K562 (cell line): Measurements from ENCODE around the gene BRAP. TPM values are rescaled to one million over a fixed set of nuclear protein-coding genes. Genes with fewer than 3 reads are reported as not detected.

Experiments used
- BRD9 ChIP-seq: fragments of 450-650 bp; IDR thresholded peaks from 2 replicates; pipeline ENCODE4 v1.6.1; 2018; ENCODE audit warnings: low read depth; ENCODE audit not compliant: partially characterized antibody
- EP400 ChIP-seq: fragments of 450-650 bp; IDR thresholded peaks from 2 replicates; pipeline ENCODE4 v1.6.1; 2017; ENCODE audit warnings: antibody characterized with exemption, mild to moderate bottlenecking, moderate library complexity
- FOXA3 ChIP-seq, 2 experiments: fragments of 450-650 bp in 1 of 2; sonication (generic) in 1 of 2; formaldehyde crosslinking; IDR thresholded peaks in 1 of 2; conservative IDR thresholded peaks in 1 of 2; 2 replicates each; pipeline versions ENCODE4 v1.4.0 to v1.8.0; 2020 to 2022; ENCODE audit warnings: mild to moderate bottlenecking in 2 of 2, missing genetic modification reagents in 1 of 2
- GTF2E2 ChIP-seq: fragments of 200-800 bp; sonication (Bioruptor generic); IDR thresholded peaks from 2 replicates; pipeline ENCODE4 v1.6.1; 2016; ENCODE audit warnings: missing genetic modification characterization, missing compliant biosample characterization
- HMBOX1 ChIP-seq: sonication (generic); IDR thresholded peaks from 2 replicates; pipeline ENCODE4 v1.6.1; 2016
- MTA1 ChIP-seq: fragments of 450-650 bp; IDR thresholded peaks from 2 replicates; pipeline ENCODE4 v1.6.1; 2017; ENCODE audit warnings: borderline replicate concordance
- MYC ChIP-seq, 2 experiments: fragments of 250-450 bp in 1 of 2; sonication (Bioruptor Pico) in 1 of 2; IDR thresholded peaks; 2 replicates each; pipeline versions ENCODE4 v1.5.1 to v1.6.1; 2012 to 2021; ENCODE audit warnings: low read depth in 2 of 2, borderline replicate concordance in 1 of 2, improper control_type of control experiment in 1 of 2, low read length in 1 of 2, mild to moderate bottlenecking in 1 of 2, moderate library complexity in 1 of 2
- NFE2 ChIP-seq: IDR thresholded peaks from 2 replicates; pipeline ENCODE4 v1.6.1; 2014; ENCODE audit warnings: antibody characterized with exemption, low read depth
- NR2C2 ChIP-seq, 2 experiments: fragments of 200-800 bp in 1 of 2; sonication (Bioruptor generic) in 1 of 2; sonication (generic) in 1 of 2; formaldehyde crosslinking in 1 of 2; IDR thresholded peaks; 2 replicates each; pipeline versions ENCODE4 v1.6.1 to v1.8.0; 2016 to 2022; ENCODE audit warnings: mild to moderate bottlenecking in 1 of 2, missing compliant biosample characterization in 1 of 2, missing genetic modification characterization in 1 of 2, missing genetic modification reagents in 1 of 2
- RAD21 ChIP-seq, 2 experiments: fragments of 250-450 bp in 1 of 2; fragments of 450-650 bp in 1 of 2; sonication (Bioruptor Pico) in 1 of 2; formaldehyde crosslinking in 1 of 2; IDR thresholded peaks in 1 of 2; conservative IDR thresholded peaks in 1 of 2; 2 replicates each; pipeline versions ENCODE4 v1.4.0 to v1.8.0; 2020 to 2022; ENCODE audit warnings: mild to moderate bottlenecking in 2 of 2, moderate library complexity in 1 of 2
- SPI1 ChIP-seq: IDR thresholded peaks from 2 replicates; pipeline ENCODE4 v1.6.1; 2011; ENCODE audit warnings: low read depth, low read length, control low read depth, borderline replicate concordance
- TCF7 ChIP-seq: sonication (generic); IDR thresholded peaks from 2 replicates; pipeline ENCODE4 v1.6.1; 2016; ENCODE audit warnings: antibody characterized with exemption, borderline replicate concordance
- THAP7 ChIP-seq: fragments of 250-450 bp; sonication (Bioruptor Pico); IDR thresholded peaks from 2 replicates; pipeline ENCODE4 v1.5.0; 2021
- YBX1 ChIP-seq: fragments of 450-650 bp; IDR thresholded peaks from 2 replicates; pipeline ENCODE4 v1.7.1; 2016; ENCODE audit warnings: mild to moderate bottlenecking
- ZBED1 ChIP-seq: IDR thresholded peaks from 2 replicates; pipeline ENCODE4 v1.6.1; 2014
- ZFP30 ChIP-seq: fragments of 250-450 bp; sonication (Bioruptor Pico); IDR thresholded peaks from 2 replicates; pipeline ENCODE4 v1.8.0; 2022; ENCODE audit warnings: moderate library complexity, mild to moderate bottlenecking, inconsistent platforms, borderline replicate concordance
- ZNF518B ChIP-seq: fragments of 250-450 bp; sonication (Bioruptor Pico); IDR thresholded peaks from 2 replicates; pipeline ENCODE4 v1.5.0; 2021; ENCODE audit warnings: mild to moderate bottlenecking, moderate library complexity
- polyA plus RNA-seq, 8 experiments: library from polyadenylated mRNA; depleted of rRNA in 4 of 8; stranded (reverse) in 5 of 8; unstranded in 3 of 8; fragments of >200 nt; fragmentation: Nextera tagmentation in 2 of 8; fragmentation: Illumina TruSeq in 1 of 8; extraction: Ambion mirVana in 2 of 8; extraction: Trizol in 1 of 8; gene quantifications; 2 replicates each; pipeline versions ENCODE4 v1.2.1 to v1.2.3, GENCODE V29; 2011 to 2014; ENCODE audit warnings: inconsistent platforms in 1 of 8, missing spikeins in 1 of 8
- total RNA-seq, 7 experiments: library from RNA; depleted of rRNA in 6 of 7; stranded (reverse); fragments of >200 nt in 6 of 7; fragmentation: Illumina TruSeq in 2 of 7; extraction: Trizol in 2 of 7; gene quantifications; 2 replicates each; pipeline versions ENCODE4 v1.2.1 to v1.2.3, GENCODE V29; 2011 to 2021; ENCODE audit warnings: low replicate concordance in 1 of 7
- TF ChIP-seq, protein P1 (sequence below): sonication (generic); formaldehyde crosslinking; IDR thresholded peaks from 2 replicates; pipeline ENCODE4 v1.9.0; 2022; ENCODE audit warnings: mild to moderate bottlenecking, missing genetic modification reagents

BRAP gene
- total and polyA plus RNA-seq, 9 of the 15 experiments (the other 6 are each of a cell fraction or from before 2014, with no cell fraction given): 2.2 to 32.6 (median 27.5) TPM

DNA sequence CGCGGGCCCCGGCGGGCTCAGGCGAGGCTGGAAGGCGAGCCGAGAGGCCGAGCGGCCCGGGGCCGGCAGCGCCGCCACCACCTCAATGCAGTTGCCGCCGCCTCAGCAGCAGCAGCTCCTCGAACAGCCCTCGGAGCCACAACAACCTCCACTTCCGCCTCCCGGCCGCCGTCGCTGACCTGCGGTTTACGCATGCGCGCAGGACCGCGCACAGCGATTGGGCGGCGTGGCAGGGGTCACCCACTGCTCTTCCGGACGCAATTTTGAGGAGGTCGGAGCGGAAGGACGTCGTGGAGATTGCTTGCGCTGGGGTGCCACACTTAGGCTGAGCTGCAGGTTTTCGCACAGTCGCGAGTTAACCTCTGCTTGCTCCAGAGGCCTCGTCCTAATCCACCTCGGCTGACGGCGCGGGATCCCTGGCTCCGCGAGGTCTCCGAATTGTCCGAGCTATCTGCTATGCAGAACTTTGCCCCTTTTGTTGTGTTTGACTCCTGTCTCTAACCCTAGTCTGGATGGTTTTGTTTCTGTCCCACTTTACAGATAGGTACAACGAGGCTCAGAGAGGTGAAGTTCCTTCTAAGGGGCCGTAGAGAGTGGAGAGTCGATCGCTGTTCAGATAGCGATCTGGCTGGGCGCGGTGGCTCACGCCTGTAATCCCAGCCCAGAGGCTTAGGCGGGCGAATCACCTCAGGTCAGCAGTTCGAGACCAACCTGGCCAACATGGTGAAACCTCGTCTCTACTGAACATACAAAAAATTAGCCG lies at the start of gene BRAP, which contains the start of gene ACAD10 (continued):
- TF ChIP-seq YBX1: no peak
- TF ChIP-seq, protein P1, sequence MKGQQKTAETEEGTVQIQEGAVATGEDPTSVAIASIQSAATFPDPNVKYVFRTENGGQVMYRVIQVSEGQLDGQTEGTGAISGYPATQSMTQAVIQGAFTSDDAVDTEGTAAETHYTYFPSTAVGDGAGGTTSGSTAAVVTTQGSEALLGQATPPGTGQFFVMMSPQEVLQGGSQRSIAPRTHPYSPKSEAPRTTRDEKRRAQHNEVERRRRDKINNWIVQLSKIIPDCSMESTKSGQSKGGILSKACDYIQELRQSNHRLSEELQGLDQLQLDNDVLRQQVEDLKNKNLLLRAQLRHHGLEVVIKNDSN (CRISPR knock-in tag): no peak
- TF ChIP-seq NR2C2 (CRISPR knock-in tag; IDR thresholded peaks at IDR 0.05): peak; percentile 97
- peak; percentile 99 for TF ChIP-seq NR2C2 (tag; IDR thresholded peaks at IDR 0.05)
- TF ChIP-seq TCF7: 0 out of 2 replicates have a peak, but pooled peaks have one; percentile 19
- 0 out of 4 replicates have a peak, but pooled peaks have one; percentile 14 to 16 for TF ChIP-seq RAD21 (CRISPR knock-in tag; conservative IDR thresholded peaks at IDR 0.05 in 1 of 2, IDR thresholded peaks at IDR 0.05 in 1 of 2)
- peak; percentile 81 for TF ChIP-seq BRD9
- TF ChIP-seq MYC (IDR thresholded peaks at IDR 0.05; ENCODE audit: low read depth, low read length): peak; percentile 82
- TF ChIP-seq MYC (CRISPR knock-in tag; IDR thresholded peaks at IDR 0.05; ENCODE audit: borderline replicate concordance, low read depth): no peak
- TF ChIP-seq ZBED1: no peak; the same call in 1 of the 2 replicates
- TF ChIP-seq SPI1: peak; percentile 83
- TF ChIP-seq HMBOX1: no peak
- peak; percentile 57; the same call in 1 of the 2 replicates for TF ChIP-seq MTA1
- no peak for TF ChIP-seq ZNF518B
- peak; percentile 80 for TF ChIP-seq GTF2E2 (tag)
- TF ChIP-seq NFE2: no peak
- TF ChIP-seq EP400: peak; percentile 92
- TF ChIP-seq THAP7: peak; percentile 81; the same call in 1 of the 2 replicates
- TF ChIP-seq ZFP30 (CRISPR knock-in tag): no peak
- peak in 1 of 2 experiments; percentile 70; a peak in 2 of 4 replicates for TF ChIP-seq FOXA3 (CRISPR knock-in tag; conservative IDR thresholded peaks at IDR 0.05 in 1 of 2, IDR thresholded peaks at IDR 0.05 in 1 of 2)
